Loucy (cell line): Measurements from ENCODE around the gene OR2L13.

Source experiments
- H2AFZ ChIP-seq: fragments of 200-600 bp; sonication (generic); 2 replicates; pipeline ENCODE4 v1.6.0; 2016; ENCODE audit warnings: antibody characterized with exemption, mild to moderate bottlenecking, low read length, moderate library complexity
- H3F3A ChIP-seq: fragments of 200-600 bp; 2 replicates; pipeline ENCODE4 v1.6.0; 2016; ENCODE audit warnings: antibody characterized with exemption, low read depth, mild to moderate bottlenecking
- H3K27me3 ChIP-seq: fragments of 200-600 bp; sonication (generic); 2 replicates; pipeline ENCODE4 v1.6.1; 2014; ENCODE audit warnings: low read length, mild to moderate bottlenecking; ENCODE audit not compliant: insufficient read depth, poor library complexity, severe bottlenecking
- H3K36me3 ChIP-seq: fragments of 200-600 bp; sonication (generic); 2 replicates; pipeline ENCODE4 v1.6.1; 2016; ENCODE audit warnings: low read length; ENCODE audit not compliant: insufficient read depth
- H3K4me1 ChIP-seq: fragments of 200-600 bp; sonication (generic); 2 replicates; pipeline ENCODE4 v1.5.1; 2014; ENCODE audit warnings: low read length, mild to moderate bottlenecking; ENCODE audit not compliant: insufficient read depth, poor library complexity, severe bottlenecking
- H3K4me2 ChIP-seq: fragments of 200-600 bp; sonication (generic); 2 replicates; pipeline ENCODE4 v1.6.0; 2014; ENCODE audit warnings: antibody characterized with exemption, low read length, low read depth, mild to moderate bottlenecking; ENCODE audit not compliant: poor library complexity, severe bottlenecking
- H3K4me3 ChIP-seq: fragments of 200-600 bp; sonication (generic); 2 replicates; pipeline ENCODE4 v1.5.1; 2014; ENCODE audit warnings: low read length, mild to moderate bottlenecking, mixed read lengths; ENCODE audit not compliant: poor library complexity, severe bottlenecking
- H3K79me2 ChIP-seq: fragments of 200-600 bp; sonication (generic); 2 replicates; pipeline ENCODE4 v1.6.1; 2014; ENCODE audit warnings: low read length; ENCODE audit not compliant: insufficient read depth
- H3K9ac ChIP-seq: fragments of 200-600 bp; sonication (generic); 2 replicates; pipeline ENCODE4 v1.6.0; 2014; ENCODE audit warnings: mild to moderate bottlenecking, low read depth, low read length, moderate library complexity; ENCODE audit not compliant: poor library complexity, severe bottlenecking
- H3K9me2 ChIP-seq: fragments of 200-600 bp; sonication (generic); replicated peaks from 2 replicates; pipeline ENCODE4 v1.6.1; 2016; ENCODE audit warnings: low read depth, low read length, mixed read lengths
- H3K9me3 ChIP-seq: fragments of 200-600 bp; sonication (generic); 2 replicates; pipeline ENCODE4 v1.6.1; 2014; ENCODE audit warnings: mild to moderate bottlenecking, antibody characterized with exemption, low read length, low read depth; ENCODE audit not compliant: insufficient read depth
- H4K20me1 ChIP-seq: fragments of 200-600 bp; sonication (generic); 2 replicates; pipeline ENCODE4 v1.6.0; 2014; ENCODE audit warnings: antibody characterized with exemption, low read length, mild to moderate bottlenecking; ENCODE audit not compliant: insufficient read depth, poor library complexity, severe bottlenecking
- EZH2phosphoT487 ChIP-seq: fragments of 200-600 bp; IDR thresholded peaks from 2 replicates; pipeline ENCODE4 v1.6.1; 2018; ENCODE audit warnings: antibody characterized with exemption, mild to moderate bottlenecking, moderate library complexity, borderline replicate concordance
- TF ChIP-seq, protein P1 (sequence below): fragments of 200-600 bp; sonication (generic); conservative IDR thresholded peaks from 2 replicates; pipeline ENCODE4 v1.5.1; 2014; ENCODE audit warnings: mild to moderate bottlenecking, antibody characterized with exemption, low read length

Gene OR2L13

DNA sequence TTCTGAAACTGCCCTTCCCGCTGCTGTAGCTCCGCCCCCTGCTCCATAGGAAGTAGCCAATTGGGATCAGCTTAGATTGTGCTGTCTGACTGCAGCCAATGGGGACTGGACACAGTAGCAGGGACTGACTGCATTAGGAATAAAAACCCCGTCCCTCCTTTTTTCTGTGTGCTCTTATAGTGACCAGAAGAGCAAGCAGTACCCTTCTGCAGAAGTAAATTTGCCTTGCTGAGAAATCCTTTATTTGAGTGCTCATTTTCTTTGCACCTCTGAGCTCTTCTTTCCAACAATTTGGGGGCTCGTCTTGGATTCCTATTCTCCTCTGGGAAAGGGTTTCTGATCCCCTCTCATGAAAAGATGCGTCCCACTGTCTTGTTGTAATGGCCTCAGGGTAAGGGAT, 16.2 kb downstream of the OR2L13 start:
- Histone ChIP-seq H3K9me2 (no peaks in the 10 kb centered on the region), H3K4me1 (no peaks in the 10 kb centered on the region), H3K27me3 (no peaks in the 10 kb centered on the region), H4K20me1 (no peaks in the 10 kb centered on the region), H3K36me3 (no peaks in the 10 kb centered on the region), H3F3A (no peaks in the 10 kb centered on the region), H3K79me2 (no peaks in the 10 kb centered on the region), H2AFZ (no peak overlapping the region), H3K4me2 (no peak overlapping the region), H3K4me3 (no peak overlapping the region), H3K9me3 (0 out of 2 replicates have a peak, but pooled peaks cover 5% of the 10 kb centered on the region), H3K9ac (no peak overlapping the region)
- no peak for TF ChIP-seq EZH2phosphoT487
- TF ChIP-seq, protein P1, sequence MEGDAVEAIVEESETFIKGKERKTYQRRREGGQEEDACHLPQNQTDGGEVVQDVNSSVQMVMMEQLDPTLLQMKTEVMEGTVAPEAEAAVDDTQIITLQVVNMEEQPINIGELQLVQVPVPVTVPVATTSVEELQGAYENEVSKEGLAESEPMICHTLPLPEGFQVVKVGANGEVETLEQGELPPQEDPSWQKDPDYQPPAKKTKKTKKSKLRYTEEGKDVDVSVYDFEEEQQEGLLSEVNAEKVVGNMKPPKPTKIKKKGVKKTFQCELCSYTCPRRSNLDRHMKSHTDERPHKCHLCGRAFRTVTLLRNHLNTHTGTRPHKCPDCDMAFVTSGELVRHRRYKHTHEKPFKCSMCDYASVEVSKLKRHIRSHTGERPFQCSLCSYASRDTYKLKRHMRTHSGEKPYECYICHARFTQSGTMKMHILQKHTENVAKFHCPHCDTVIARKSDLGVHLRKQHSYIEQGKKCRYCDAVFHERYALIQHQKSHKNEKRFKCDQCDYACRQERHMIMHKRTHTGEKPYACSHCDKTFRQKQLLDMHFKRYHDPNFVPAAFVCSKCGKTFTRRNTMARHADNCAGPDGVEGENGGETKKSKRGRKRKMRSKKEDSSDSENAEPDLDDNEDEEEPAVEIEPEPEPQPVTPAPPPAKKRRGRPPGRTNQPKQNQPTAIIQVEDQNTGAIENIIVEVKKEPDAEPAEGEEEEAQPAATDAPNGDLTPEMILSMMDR: no peak

DNA sequence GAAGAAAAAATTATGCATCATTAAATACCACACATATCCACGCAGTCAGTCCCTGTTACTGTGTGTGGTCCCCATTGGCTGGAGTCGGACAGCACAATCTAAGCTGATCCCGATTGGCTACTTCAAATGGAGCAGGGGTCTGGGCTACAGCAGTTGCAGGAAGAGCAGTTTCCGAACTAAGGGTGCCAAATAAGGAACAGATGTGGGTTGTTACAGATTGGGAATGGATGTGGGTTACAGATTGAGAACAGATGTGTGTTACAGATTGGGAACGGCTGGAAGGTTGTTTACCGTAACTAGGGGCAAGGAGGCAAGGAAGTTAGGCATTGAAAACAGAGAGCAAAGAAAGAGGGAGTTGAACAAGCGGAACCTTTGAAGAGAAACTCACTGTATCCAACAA, 19.9 kb downstream of the OR2L13 start:
- TF ChIP-seq, protein P1: no peak
- no peak for TF ChIP-seq EZH2phosphoT487

DNA sequence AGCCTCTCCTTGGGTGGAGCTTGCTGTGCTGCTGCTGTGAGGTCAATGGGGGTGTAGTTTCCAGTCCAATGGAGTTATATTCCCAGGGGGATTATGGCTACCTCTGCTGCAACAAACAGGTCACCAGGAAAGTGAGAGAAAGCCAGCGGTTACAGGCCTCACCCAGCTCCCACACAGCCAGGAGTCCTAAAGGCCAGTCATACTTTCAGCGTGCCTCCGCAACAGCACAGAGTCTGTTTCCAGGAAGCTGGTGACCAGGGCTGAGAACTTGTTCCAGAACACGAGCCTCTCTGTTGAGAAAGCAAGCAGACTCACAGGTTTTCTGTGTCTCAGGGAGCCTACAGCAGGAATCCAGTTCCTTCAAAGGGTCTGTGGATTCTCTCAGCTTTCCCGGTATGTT, 32.7 kb downstream of the OR2L13 start:
- no peaks in the 10 kb centered on the region; the same call in 1 of the 2 replicates for H3K9me3 ChIP-seq
- H3K9ac ChIP-seq: no peak overlapping the region
- H3K79me2 ChIP-seq: no peaks in the 10 kb centered on the region
- no peak overlapping the region for H2AFZ ChIP-seq
- H3F3A ChIP-seq: no peaks in the 10 kb centered on the region
- H3K4me2 ChIP-seq: no peak overlapping the region
- H3K4me1 ChIP-seq: no peaks in the 10 kb centered on the region
- TF ChIP-seq EZH2phosphoT487: no peak
- TF ChIP-seq, protein P1: no peak
- H4K20me1 ChIP-seq: no peaks in the 10 kb centered on the region
- H3K36me3 ChIP-seq: no peaks in the 10 kb centered on the region
- H3K9me2 ChIP-seq: no peaks in the 10 kb centered on the region
- H3K4me3 ChIP-seq: no peak overlapping the region
- H3K27me3 ChIP-seq: no peaks in the 10 kb centered on the region

More for the DNA sequence above, 19.9 kb downstream of the OR2L13 start:
- Histone ChIP-seq H3K4me2 (no peak overlapping the region), H3K27me3 (no peaks in the 10 kb centered on the region), H3K4me3 (no peak overlapping the region), H4K20me1 (no peaks in the 10 kb centered on the region), H3F3A (no peaks in the 10 kb centered on the region), H3K36me3 (no peaks in the 10 kb centered on the region), H3K9me3 (0 out of 2 replicates have a peak, but pooled peaks cover 2% of the 10 kb centered on the region), H3K9me2 (no peaks in the 10 kb centered on the region), H3K9ac (no peak overlapping the region), H3K4me1 (no peaks in the 10 kb centered on the region), H3K79me2 (no peaks in the 10 kb centered on the region), H2AFZ (no peak overlapping the region)
